HEK293 (cell line): Measurements from ENCODE around the gene KAT2B.

Experiments
- FEZF1 ChIP-seq: fragments of 450-650 bp; formaldehyde crosslinking; IDR thresholded peaks from 2 replicates; pipeline ENCODE4 v1.5.1; 2016; ENCODE audit warnings: missing biosample characterization, missing genetic modification characterization
- PATZ1 ChIP-seq: fragments of 450-650 bp; formaldehyde crosslinking; IDR thresholded peaks from 2 replicates; pipeline ENCODE4 v1.5.1; 2016; ENCODE audit warnings: missing biosample characterization, missing genetic modification characterization
- ZNF138 ChIP-seq: fragments of 450-650 bp; formaldehyde crosslinking; IDR thresholded peaks from 2 replicates; pipeline ENCODE4 v1.5.1; 2016; ENCODE audit warnings: missing biosample characterization, missing genetic modification characterization, borderline replicate concordance
- ZNF140 ChIP-seq: fragments of 450-650 bp; formaldehyde crosslinking; IDR thresholded peaks from 2 replicates; pipeline ENCODE4 v1.5.1; 2016; ENCODE audit warnings: missing biosample characterization, missing genetic modification characterization
- ZNF2 ChIP-seq: fragments of 450-650 bp; formaldehyde crosslinking; IDR thresholded peaks from 2 replicates; pipeline ENCODE4 v1.5.1; 2016; ENCODE audit warnings: missing biosample characterization, missing genetic modification characterization
- ZNF555 ChIP-seq: fragments of 450-650 bp; formaldehyde crosslinking; conservative IDR thresholded peaks from 2 replicates; pipeline ENCODE4 v1.5.1; 2017; ENCODE audit warnings: missing biosample characterization, mild to moderate bottlenecking, missing genetic modification characterization, inconsistent platforms
- ZNF561 ChIP-seq: fragments of 450-650 bp; IDR thresholded peaks from 2 replicates; pipeline ENCODE4 v1.5.1; 2018; ENCODE audit warnings: missing biosample characterization, missing genetic modification characterization, borderline replicate concordance
- TF ChIP-seq, protein P1 (sequence below): fragments of 450-650 bp; formaldehyde crosslinking; IDR thresholded peaks from 2 replicates; pipeline ENCODE4 v1.5.1; 2016; ENCODE audit warnings: missing biosample characterization, missing genetic modification characterization

GRCh38 chr3:20182206-20182605 lies 142.0 kb downstream of the KAT2B start:
- TF ChIP-seq ZNF555 (tag by site-specific recombination) (no peak), ZNF138 (no peak), FEZF1 (tag by site-specific recombination) (no peak), ZNF140 (tag by site-specific recombination) (no peak), ZNF561 (tag by site-specific recombination) (no peak), ZNF2 (tag by site-specific recombination) (no peak), PATZ1 (no peak)
- TF ChIP-seq, protein P1, sequence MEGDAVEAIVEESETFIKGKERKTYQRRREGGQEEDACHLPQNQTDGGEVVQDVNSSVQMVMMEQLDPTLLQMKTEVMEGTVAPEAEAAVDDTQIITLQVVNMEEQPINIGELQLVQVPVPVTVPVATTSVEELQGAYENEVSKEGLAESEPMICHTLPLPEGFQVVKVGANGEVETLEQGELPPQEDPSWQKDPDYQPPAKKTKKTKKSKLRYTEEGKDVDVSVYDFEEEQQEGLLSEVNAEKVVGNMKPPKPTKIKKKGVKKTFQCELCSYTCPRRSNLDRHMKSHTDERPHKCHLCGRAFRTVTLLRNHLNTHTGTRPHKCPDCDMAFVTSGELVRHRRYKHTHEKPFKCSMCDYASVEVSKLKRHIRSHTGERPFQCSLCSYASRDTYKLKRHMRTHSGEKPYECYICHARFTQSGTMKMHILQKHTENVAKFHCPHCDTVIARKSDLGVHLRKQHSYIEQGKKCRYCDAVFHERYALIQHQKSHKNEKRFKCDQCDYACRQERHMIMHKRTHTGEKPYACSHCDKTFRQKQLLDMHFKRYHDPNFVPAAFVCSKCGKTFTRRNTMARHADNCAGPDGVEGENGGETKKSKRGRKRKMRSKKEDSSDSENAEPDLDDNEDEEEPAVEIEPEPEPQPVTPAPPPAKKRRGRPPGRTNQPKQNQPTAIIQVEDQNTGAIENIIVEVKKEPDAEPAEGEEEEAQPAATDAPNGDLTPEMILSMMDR (tag by site-specific recombination): no peak
